Measurements from ENCODE around the gene TTC9B.
"Not testable (repeated sequence)": the region's sequence is repeated elsewhere in the genome, so short reads cannot be mapped to it uniquely, and the experiment has no call there.

The TTC9B gene

GRCh38 chr19:40232949-40233810 lies 15.0 kb upstream of the TTC9B start:
- no peak for DNase-seq (ENCODE audit: low spot score)

GRCh38 chr19:40232479-40232878 lies 14.3 kb upstream of the TTC9B start:
- no peak for DNase-seq (ENCODE audit: low spot score)

- peak; percentile 57 for DNase-seq (ENCODE audit: low spot score)
Observed at GRCh38 chr19:40231544-40232424, 13.6 kb upstream of the TTC9B start.

- no peak for DNase-seq (ENCODE audit: low spot score)
Observed at GRCh38 chr19:40231057-40231456, 12.9 kb upstream of the TTC9B start.

- DNase-seq (ENCODE audit: low spot score), result no peak
Observed at GRCh38 chr19:40229926-40230417, 11.8 kb upstream of the TTC9B start.

GRCh38 chr19:40229484-40229883 lies 11.3 kb upstream of the TTC9B start:
- DNase-seq (ENCODE audit: low spot score), result no peak

GRCh38 chr19:40228863-40229262 lies 10.7 kb upstream of the TTC9B start:
- no peak for DNase-seq (ENCODE audit: low spot score)

GRCh38 chr19:40228346-40228745 lies 10.2 kb upstream of the TTC9B start:
- DNase-seq (ENCODE audit: low spot score), result no peak

GRCh38 chr19:40225440-40226305 lies 7.5 kb upstream of the TTC9B start:
- DNase-seq (ENCODE audit: low spot score), result peak; percentile 38

- DNase-seq (ENCODE audit: low spot score), result no peak
Observed at GRCh38 chr19:40224342-40225150, 6.4 kb upstream of the TTC9B start.

GRCh38 chr19:40223135-40223822 lies 5.1 kb upstream of the TTC9B start:
- no peak for DNase-seq (ENCODE audit: low spot score)

GRCh38 chr19:40221858-40222619 lies 3.9 kb upstream of the TTC9B start:
- peak; percentile 98 for DNase-seq (ENCODE audit: low spot score)

- DNase-seq (ENCODE audit: low spot score), result no peak
Observed at GRCh38 chr19:40220674-40221073, 2.5 kb upstream of the TTC9B start.

- DNase-seq (ENCODE audit: low spot score), result no peak
Observed at GRCh38 chr19:40219721-40220276, 1.6 kb upstream of the TTC9B start.

GRCh38 chr19:40219029-40219428 lies 845 bp upstream of the TTC9B start:
- not testable (repeated sequence) for DNase-seq (ENCODE audit: low spot score)

GRCh38 chr19:40217027-40217810 lies 965 bp downstream of the TTC9B start:
- DNase-seq (ENCODE audit: low spot score), result peak; percentile 50

- DNase-seq (ENCODE audit: low spot score), result no peak
Observed at GRCh38 chr19:40216777-40217026, 1.5 kb downstream of the TTC9B start.

- DNase-seq (ENCODE audit: low spot score), result no peak
Observed at GRCh38 chr19:40216013-40216776, 2.0 kb downstream of the TTC9B start.
